Measurements from ENCODE around the gene CCL1. TPM values are rescaled to one million over a fixed set of nuclear protein-coding genes. Genes with fewer than 3 reads are reported as not detected.
A peak's percentile ranks its signal among the peaks of the same experiment; 100 is the strongest.

CCL1 gene
- total RNA-seq (2014; rRNA removed; shearing (Covaris generic)), result not detected in 2 replicates
- not detected in 2 replicates for polyA plus RNA-seq (2015; cell fraction: cytosol; rRNA removed)
- polyA plus RNA-seq (2015; cell fraction: nucleus; rRNA removed), result not detected in 2 replicates

GRCh38 chr17:34363183-34363661, at the start of gene CCL1:
TSS of gene CCL1 (minus strand) at chr17:34363233. CDS start at chr17:34363161, 72 bp downstream.
- no peak for DNase-seq (ENCODE audit: low read depth)

DNA sequence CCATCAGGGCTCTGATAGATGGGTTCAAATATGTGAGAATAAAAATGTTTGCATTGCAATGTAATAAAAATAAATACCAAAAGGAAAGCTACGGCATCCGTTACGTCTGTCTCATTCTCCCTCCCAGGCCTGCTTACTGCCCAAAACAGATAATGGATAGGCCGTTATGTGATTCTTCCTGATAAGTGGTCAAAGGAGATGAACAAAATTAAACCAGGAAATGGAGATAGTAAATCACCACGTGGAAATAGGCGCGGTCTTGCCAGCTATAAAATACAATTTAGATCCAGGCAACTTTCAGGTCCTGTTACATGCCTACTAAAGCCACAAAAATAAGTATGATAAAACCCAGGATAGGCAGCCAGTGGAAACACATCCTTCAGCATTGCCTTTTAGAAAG, 49.5 kb upstream of the CCL1 start:
- no peak for DNase-seq (ENCODE audit: low read depth)

DNA sequence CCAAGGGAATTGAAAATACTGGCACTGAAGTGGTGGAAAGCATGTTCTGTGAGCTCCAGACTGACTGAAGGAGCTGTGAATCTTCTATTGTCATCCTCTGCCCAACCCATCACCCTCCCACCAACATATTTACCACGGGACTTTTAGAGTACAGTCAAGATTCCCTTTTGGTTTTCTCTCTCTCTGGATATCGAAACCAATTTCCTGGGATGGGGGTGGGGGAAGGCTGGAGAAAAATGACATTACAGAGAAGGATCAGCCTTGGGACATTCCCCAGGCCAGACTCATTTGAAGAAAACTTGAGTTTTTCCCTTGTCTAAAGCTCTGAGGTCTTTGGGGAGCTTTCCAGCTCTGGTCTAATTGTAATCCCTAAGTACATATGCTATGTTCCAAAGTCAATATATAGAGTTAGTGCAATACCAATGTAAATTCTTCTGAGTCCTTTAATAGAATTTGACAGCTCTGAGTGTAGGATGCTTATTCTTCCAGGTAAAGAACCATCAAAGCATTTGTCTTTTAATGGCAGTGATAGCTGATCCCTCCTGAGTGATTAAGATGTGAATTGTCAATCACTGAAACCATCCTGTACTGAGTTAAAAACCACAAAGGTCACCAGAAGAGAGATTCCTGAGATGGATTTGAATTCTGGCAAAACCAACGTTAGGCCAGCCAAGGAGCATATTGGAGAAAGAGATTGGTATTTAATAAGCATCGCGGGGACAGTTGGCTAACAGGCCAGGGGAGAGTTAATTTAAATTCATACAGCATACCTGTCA, 48.8 kb upstream of the CCL1 start:
- no peak for DNase-seq (ENCODE audit: low read depth)

DNA sequence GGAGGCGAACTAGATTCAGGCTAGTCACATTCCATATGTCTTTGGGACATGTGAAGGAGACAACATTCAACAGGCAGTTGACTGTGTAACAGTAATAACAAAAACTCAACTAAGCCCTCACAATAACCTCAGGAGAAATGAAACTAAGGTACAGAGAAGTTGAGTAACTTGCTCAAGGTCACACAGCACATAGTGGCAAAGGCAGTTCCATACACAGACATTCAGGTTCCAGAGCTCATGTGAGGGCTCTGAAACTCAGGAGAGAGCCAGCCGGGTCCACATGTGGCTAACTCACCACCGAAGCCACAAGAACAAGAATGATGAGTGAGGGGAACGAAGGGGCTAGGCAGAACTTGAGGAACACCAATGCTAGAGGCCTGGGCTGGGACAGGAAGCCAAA, 46.3 kb upstream of the CCL1 start:
- DNase-seq (ENCODE audit: low read depth), result no peak

GRCh38 chr17:34408439-34408838, 45.4 kb upstream of the CCL1 start:
- DNase-seq (ENCODE audit: low read depth), result no peak

DNA sequence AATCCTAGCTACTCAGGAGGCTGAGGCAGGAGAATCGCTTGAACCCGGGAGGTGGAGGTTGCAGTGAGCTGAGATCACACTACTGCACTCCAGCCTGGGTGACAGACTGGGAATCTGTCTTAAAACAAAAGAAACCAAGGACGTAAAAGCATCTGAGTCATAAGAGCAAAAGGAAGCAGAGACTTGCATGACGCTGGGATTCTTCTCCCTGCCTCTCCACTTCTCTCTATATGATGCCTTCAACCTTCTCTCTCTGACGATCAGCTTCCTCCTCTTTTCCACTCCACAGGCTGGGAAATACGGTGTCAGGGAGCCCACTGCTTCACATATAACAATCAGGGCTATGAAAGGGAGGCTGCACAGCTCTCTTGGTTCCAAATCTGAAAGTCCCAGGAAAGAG, 43.2 kb upstream of the CCL1 start:
- peak; percentile 54 for DNase-seq (ENCODE audit: low read depth)

- no peak for DNase-seq (ENCODE audit: low read depth)
Measured at GRCh38 chr17:34403006-34403405, 40.0 kb upstream of the CCL1 start.

DNA sequence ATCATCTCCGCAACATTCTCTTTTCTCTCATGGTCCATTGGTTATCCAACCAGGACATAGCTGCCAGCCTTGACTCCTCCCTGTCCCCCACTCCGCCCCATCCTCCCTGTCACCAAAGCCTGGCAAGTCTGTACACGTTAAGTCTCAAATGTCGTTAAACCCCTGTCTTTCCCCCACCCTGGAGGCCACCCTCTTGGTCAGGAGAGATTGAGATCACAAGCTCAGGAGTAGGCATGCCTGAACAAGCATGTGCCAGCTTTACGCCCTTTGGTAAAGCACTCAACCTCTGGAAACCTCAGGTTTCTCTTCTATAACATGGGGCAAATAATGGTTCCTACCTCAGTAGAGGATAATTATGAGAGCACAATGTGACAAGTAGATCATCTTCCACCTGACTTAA, 38.1 kb upstream of the CCL1 start:
- no peak for DNase-seq (ENCODE audit: low read depth)

- DNase-seq (ENCODE audit: low read depth), result no peak
Measured at GRCh38 chr17:34400301-34400931, 37.4 kb upstream of the CCL1 start.

- DNase-seq (ENCODE audit: low read depth), result no peak
Measured at GRCh38 chr17:34399725-34400124, 36.7 kb upstream of the CCL1 start.

DNA sequence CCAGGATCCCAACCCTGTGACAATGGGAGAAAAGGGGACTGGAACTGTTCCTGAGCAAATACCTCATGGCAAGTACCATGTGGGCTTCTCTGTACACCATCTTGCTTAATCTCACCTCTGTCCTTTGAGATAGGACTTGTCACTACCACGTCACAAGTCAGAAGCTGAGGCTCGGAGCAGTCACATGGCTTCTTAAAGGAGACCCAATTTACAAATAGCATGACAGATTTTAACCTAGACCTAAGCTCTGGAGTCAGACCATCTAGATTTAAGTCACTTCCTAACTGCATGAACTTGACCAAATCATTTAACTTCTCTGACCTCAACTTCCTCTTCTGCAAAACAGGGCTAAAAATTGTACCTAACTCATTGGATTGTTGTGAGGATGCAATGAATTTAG, 36.0 kb upstream of the CCL1 start:
- DNase-seq (ENCODE audit: low read depth), result no peak

DNA sequence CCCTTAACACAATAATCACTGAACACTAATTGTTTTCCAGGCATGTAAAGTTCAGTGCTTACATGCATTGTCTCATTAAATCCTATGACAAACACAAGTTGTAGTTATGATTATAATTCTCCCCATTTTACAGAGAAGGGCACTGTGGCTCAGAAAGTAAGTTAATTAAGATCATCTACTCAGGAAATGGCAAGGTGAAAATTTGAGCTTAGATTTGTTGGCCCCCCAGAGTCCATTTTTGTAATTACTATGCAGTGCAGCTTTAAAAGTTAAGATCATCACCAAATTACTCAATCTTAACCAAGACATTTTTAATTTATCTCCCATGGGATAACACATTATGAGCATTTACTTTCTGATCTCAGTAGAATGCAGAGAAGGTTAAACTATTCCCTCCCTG, 34.2 kb upstream of the CCL1 start:
- DNase-seq (ENCODE audit: low read depth), result no peak

DNA sequence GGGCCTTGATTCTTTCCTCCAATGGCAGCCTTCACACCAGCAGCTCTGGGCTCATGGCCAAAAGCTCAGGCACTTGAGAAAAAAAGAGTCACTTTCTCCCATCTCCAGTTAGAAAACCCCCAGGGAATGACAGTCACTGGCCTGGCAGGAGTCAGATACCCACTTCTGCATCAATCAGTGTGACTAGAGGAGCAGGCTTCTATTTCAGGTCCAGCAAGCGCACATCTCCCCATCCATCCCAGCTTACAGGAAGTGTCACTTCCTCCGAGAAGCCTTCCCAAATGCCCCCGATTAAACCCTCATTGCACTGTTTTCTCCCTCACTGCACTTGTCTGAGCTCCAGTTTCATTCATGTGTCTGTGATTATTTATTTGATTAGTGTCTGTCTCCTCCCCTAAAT, 30.4 kb upstream of the CCL1 start:
- no peak for DNase-seq (ENCODE audit: low read depth)

- DNase-seq (ENCODE audit: low read depth), result no peak
Measured at GRCh38 chr17:34391241-34391640, 28.2 kb upstream of the CCL1 start.

- no peak for DNase-seq (ENCODE audit: low read depth)
Measured at GRCh38 chr17:34390649-34391048, 27.6 kb upstream of the CCL1 start.

GRCh38 chr17:34389126-34389750, 26.2 kb upstream of the CCL1 start:
- no peak for DNase-seq (ENCODE audit: low read depth)

GRCh38 chr17:34387566-34387965, 24.5 kb upstream of the CCL1 start:
- DNase-seq (ENCODE audit: low read depth), result no peak

GRCh38 chr17:34386697-34387550, 23.9 kb upstream of the CCL1 start:
- peak; percentile 58 for DNase-seq (ENCODE audit: low read depth)

GRCh38 chr17:34386343-34386696, 23.3 kb upstream of the CCL1 start:
- DNase-seq (ENCODE audit: low read depth), result no peak

- no peak for DNase-seq (ENCODE audit: low read depth)
Measured at GRCh38 chr17:34384822-34385605, 22.0 kb upstream of the CCL1 start.

GRCh38 chr17:34384271-34384670, 21.2 kb upstream of the CCL1 start:
- DNase-seq (ENCODE audit: low read depth), result no peak
